ENCODE measurements around the gene IQCH.

DNA sequence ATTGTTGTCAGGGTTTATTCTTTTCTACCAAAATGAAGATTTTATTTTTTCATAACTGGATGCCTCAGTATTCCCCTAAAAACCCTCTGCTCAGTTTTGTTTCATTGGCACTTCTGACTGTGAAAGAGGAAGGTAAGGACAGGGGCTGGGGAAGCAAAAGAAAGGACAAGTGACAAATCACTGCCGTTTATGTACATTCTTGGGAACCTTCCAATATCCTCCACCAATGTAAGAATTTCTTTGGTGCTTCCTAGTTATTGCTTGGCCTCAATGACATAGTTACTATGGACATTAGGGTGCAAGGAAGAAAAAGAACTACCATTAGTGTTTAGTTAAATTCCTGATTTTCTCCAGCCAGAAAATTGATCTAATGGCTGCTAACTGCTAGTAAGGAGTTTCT is 135.4 kb downstream of the IQCH start:
- TF ChIP-seq, protein P1, sequence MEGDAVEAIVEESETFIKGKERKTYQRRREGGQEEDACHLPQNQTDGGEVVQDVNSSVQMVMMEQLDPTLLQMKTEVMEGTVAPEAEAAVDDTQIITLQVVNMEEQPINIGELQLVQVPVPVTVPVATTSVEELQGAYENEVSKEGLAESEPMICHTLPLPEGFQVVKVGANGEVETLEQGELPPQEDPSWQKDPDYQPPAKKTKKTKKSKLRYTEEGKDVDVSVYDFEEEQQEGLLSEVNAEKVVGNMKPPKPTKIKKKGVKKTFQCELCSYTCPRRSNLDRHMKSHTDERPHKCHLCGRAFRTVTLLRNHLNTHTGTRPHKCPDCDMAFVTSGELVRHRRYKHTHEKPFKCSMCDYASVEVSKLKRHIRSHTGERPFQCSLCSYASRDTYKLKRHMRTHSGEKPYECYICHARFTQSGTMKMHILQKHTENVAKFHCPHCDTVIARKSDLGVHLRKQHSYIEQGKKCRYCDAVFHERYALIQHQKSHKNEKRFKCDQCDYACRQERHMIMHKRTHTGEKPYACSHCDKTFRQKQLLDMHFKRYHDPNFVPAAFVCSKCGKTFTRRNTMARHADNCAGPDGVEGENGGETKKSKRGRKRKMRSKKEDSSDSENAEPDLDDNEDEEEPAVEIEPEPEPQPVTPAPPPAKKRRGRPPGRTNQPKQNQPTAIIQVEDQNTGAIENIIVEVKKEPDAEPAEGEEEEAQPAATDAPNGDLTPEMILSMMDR (conservative IDR thresholded peaks at IDR 0.05 in 1 of 2, IDR thresholded peaks at IDR 0.05 in 1 of 2; ENCODE audit: extremely low read depth in 1 of 2, insufficient read depth in 1 of 2, low read depth in 1 of 2, low read length in 2 of 2): no peak
- no peak for TF ChIP-seq EZH2 (IDR thresholded peaks at IDR 0.05; ENCODE audit: borderline replicate concordance, low read length)

All from mammary epithelial cell (primary cell).